Activated CD8-positive, alpha-beta memory T cell treated with anti-CD3 and anti-CD28 coated beads, Interleukin-2, amount 50 U/mL, for 4 hours (primary cell): ENCODE measurements around the gene AKAP8L.

ENCODE experiments used
- DNase-seq: peaks from one replicate; pipeline ENCODE4 v3.0.0-alpha.2; 2020

The AKAP8L gene

GRCh38 chr19:15418579-15419412, at the start of gene AKAP8L:
TSS of gene AKAP8L (minus strand) at chr19:15418988. CDS start at chr19:15418923, 65 bp downstream.
- DNase-seq: peak; percentile 96

DNA sequence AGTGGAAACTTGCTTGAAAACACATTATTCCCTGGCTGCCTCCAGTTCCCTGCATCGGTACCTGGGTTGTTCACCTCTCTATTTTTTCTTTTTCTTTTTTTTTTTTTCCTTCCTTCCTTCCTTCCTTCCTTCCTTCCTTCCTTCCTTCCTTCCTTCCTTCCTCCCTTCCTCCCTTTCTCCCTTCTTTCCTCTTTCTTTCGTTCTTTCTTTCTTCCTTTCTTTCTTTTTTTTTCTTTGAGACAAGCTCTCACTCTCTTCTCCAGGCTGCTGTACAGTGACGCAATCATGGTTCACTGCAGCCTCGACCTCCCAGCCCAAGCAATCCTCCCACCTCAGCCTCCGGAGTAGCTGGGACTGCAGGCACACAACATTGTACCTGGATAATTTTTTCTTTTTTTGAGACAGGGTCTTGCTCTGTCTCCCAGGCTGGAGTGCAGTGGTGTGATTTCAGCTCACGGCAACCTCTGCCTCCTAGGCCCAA, 49.0 kb upstream of the AKAP8L start:
- DNase-seq: no peak

GRCh38 chr19:15466851-15467733, 48.3 kb upstream of the AKAP8L start:
- DNase-seq: peak; percentile 53

- DNase-seq: peak; percentile 69
Measured at GRCh38 chr19:15464394-15465385, 45.9 kb upstream of the AKAP8L start, which contains the start of gene RASAL3. TSS of gene RASAL3 (minus strand) at chr19:15464544. CDS start at chr19:15464358, 186 bp downstream.

DNA sequence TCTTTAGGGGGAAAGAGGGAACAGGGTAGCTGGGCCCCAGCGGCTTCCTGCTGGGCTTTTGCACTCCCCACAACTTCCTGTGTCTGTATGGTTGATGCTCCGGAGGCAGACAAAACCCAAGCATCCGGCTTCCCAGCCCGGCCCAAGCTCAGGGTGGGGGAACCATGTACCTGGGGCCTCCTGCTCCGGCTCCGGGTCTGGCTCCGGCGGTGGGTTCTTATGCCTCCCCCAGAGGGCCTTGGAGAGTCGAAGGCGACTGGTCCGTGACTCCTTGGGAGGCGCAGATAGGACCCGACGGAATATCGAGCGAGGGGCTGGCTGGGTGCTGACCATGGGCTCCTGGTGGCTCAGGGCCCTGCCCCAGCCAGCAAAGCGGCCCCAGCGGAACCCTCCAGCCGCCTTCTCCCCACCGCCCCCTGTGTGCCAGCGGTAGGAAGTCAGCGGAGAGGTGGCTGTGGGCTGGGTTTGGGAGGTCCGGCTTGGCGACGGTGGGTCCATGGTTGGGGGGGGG, 45.1 kb upstream of the AKAP8L start:
- DNase-seq: peak; percentile 70

DNA sequence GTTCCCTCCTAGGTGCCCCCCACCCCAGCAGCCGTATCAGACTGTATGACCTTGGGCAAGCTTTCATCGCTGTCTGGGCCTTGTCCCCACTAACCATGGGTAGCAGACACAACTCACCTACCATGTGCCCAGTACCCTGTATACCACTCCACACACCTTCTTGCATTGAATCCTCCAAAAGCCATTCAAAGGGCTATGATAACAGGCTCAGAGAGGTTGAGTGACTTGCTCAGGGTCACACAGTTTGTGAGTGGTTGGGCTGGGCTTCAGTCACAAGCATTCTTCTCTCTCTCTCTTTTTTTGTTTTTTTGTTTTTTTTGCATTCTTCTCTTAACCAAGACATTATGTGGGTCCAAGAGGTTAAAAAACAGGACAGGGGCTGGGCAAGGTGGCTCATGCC, 42.9 kb upstream of the AKAP8L start:
- DNase-seq: no peak

DNA sequence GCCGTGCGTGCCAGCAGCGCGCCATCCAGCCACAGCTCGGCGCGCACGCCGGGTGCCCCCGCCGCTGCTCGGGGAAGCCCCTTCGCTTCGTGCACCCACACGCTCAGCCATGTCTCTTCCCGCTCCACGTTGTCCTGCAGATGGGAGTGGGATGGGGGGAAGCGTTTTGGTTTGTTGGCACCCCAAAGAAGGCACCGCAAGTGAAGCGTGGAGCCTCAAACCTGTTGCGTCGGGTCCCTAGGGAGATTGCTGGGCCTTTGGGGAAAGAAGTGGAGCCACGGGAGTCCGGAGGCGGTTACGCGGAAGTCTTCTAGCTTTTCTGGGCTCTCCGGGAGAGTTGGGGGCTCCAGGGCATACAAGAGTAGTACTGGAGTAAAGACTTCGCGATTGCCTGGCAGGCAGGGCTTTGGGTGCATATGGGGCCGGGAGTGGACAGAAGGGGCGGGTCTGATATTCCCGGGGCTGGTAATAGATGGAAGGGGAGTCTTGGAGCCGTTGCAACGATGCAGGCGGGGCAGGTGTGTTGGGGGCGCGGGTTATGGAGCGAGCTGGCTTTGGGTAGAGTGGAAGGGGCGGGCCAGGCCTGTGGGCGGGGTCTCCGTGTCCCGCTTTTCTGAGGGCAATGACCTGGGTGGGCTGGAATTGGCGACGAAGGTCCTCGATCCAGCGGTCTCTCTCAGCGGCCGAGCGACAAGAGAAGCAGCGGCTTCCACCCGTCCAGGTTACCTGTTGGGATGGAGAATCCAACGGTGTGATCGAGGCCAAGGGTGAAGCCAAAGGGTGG, 39.1 kb upstream of the AKAP8L start:
- no peak for DNase-seq

DNA sequence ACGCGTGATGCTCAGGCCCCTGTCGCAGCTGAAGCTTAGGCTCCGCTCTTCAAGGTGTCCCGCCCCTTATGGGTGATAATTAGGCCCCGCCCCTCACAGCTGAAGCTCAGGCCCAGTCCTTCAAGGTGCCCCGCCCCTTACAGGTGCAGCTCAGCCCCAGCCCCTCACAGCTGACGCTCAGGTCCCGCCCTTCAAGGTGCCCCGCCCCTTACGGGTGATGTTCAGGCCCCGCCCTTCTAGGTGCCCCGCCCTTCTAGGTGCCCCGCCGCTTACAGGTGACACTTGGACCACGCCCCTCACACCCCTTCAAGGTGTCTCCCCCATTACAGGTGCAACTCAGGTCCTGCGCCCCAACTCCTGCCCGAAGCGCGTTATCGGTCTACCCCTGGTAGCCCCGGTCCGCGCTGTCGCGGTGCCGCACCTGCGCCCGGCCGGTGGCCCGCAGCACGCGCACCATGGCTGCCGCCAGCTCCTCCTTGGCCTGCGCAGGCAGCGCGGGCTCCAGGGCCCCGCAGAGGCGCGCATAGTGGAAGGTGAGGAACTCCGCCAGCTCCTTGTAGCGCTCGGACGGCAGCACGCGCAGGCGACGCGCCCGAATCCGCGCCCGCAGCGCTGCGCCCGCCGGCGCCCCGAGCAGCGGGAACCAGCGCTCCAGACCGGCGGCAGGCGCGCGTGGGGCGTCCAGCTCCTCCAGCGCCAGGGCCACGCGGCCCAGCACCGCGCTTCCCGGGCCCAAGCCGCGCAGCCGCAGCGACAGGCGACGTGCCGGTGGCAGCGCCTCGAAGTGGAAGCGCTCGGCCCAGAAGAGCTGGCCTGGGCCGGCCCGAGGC, 38.3 kb upstream of the AKAP8L start:
- DNase-seq: no peak

GRCh38 chr19:15456441-15456840, 37.7 kb upstream of the AKAP8L start:
- no peak for DNase-seq

DNA sequence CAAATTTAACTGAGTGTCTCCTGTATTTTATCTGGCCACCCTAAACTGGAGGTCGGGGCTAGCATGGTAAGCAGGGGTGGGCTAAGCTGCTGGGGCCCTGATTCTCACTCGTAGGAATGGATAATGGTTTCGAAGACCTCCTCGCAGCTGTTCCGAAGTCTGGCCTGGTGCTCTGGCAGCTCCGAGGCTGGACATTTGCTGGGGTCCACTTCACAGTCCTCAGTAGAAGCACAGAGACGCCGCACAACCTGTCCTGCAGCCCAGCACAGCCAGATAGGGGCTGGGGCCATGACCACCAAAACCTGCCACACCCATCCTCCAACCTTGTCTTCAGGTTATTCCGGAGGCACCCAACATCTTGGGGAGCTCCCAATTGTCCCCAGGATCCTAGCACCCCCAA, 37.2 kb upstream of the AKAP8L start:
- DNase-seq: no peak

DNA sequence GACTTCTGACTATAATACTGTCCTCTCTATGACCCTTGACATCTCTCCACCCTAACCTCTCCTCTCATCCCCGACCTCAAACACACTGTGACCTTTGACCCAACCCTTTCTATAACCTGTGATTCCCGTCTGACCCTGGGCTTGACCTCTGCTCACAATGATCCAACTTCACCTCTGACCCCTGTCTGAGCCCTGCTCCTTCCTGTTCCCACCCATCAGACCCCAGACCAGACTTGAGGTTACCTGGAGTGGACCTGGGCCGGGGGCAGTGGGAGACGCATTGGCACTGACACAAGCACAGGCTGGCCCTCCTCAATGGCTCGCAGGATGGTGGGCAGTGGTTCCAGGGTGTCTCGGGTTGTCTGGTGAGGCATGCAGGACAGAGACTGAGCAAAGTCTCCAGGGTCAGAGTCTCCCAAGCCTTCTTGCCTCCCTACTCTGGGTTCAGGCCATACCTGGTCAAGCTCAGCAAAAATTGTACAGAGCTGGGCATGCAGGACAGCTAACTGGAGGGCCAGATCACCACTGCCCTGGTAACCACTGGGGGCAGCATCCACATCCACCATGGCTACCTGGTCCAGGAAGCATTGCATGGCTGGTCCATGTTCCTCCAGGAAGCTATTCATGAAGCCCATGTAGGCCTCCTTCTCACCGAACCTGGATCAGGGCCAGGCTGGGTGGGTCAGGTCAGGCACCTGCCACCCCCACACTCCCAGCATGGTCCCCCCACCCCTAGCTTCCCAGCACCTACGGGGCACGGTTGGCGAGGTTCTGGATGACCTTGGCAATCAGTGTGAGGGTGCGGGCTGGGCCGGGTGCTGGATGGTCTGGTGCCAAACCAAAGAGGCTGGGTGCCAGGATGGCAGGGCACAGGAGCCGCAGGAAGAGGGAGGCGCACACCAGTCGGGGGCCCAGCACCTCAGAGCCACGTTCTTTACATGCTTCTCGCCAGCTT, 35.4 kb upstream of the AKAP8L start:
- no peak for DNase-seq

DNA sequence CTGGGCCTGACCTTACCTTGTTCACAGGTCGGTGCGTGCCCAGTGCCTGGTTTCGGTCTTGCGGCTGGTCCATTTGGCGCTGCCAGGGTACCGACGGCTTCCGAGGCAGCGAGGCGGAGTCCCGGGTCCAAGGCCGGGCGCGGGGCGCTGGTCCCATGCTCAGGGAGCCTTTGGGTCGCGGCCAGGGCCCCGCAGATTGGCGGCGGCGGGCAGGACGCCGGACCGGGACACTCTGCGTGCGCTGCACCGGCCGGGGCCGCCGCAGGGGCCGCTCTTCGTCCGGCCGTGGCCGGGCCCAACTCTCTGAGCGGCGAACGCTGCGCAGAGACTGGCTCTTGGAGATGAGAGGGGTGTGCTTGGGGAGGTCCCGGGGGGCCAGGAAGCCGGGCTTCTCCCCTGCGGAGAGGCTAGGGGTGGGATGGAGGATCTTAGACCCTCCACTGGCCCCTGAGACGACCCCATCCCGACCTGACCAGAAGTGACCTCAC, 34.3 kb upstream of the AKAP8L start:
- DNase-seq: no peak

- DNase-seq: no peak
Measured at GRCh38 chr19:15452111-15453047, 33.6 kb upstream of the AKAP8L start.

GRCh38 chr19:15450528-15450890, 31.7 kb upstream of the AKAP8L start:
- DNase-seq: no peak

- DNase-seq: peak; percentile 86
Measured at GRCh38 chr19:15449620-15450527, 31.1 kb upstream of the AKAP8L start, which contains the start of gene WIZ. TSS of gene WIZ (minus strand) at chr19:15449956. CDS start at chr19:15448307, 1,649 bp downstream.
